ENCODE results near the gene PARD3. TPM values are rescaled to one million over a fixed set of nuclear protein-coding genes. Genes with fewer than 3 reads are reported as not detected.

Gene PARD3
- total RNA-seq, 2 donors from 2014 or later = 31.6 to 41.6 TPM

DNA sequence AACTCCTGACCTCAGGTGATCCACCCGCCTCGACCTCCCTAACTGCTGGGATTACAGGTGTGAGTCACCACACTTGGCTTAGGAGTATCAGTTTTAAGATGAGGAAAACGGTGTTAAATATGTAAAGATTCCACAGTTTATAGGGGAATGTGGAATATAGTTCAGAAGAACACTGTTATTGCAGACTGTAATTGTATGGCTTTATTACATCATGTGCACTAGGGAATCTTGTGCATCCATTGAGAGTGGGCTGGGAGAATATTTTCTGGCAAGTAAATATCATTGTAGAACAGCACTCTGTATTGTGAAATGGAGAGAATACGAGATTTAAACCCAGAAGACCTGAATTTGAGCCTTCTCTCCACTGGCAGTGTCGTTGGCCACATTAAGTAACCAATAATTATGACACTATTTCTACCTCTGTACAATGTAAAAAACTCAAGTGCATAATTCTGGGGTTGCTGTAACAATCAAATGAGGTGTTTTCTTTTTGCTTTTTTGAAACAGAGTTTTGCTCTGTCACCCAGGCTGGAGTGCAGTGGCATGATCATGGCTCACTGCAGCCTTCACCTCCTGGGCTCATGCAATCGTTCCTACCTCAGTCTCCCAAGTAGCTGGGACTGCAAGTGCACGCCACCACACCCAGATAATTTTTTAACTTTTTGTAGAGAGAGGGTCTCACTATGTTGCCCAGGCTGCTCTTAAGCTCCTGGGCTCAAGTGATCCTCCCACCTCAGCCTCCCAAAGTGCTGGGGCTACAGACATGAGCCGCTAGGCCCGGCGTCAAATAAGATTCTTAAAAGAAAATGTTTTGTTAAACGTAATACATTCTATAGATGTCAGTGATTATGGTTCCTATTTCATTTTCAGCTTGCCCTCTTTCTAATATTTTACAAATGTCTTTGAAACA is 12.0 kb upstream of the PARD3 start:
- Histone ChIP-seq H3K27me3 (no peaks in the 10 kb centered on the region), H3K4me1 (no peaks in the 10 kb centered on the region), H3K4me3 (no peak overlapping the region), H3K36me3 (no peaks in the 10 kb centered on the region), H3K27ac (no peak overlapping the region), H3K9me3 (no peaks in the 10 kb centered on the region)
- DNase-seq (ENCODE audit: low spot score) = no peak
- TF ChIP-seq, protein P1, sequence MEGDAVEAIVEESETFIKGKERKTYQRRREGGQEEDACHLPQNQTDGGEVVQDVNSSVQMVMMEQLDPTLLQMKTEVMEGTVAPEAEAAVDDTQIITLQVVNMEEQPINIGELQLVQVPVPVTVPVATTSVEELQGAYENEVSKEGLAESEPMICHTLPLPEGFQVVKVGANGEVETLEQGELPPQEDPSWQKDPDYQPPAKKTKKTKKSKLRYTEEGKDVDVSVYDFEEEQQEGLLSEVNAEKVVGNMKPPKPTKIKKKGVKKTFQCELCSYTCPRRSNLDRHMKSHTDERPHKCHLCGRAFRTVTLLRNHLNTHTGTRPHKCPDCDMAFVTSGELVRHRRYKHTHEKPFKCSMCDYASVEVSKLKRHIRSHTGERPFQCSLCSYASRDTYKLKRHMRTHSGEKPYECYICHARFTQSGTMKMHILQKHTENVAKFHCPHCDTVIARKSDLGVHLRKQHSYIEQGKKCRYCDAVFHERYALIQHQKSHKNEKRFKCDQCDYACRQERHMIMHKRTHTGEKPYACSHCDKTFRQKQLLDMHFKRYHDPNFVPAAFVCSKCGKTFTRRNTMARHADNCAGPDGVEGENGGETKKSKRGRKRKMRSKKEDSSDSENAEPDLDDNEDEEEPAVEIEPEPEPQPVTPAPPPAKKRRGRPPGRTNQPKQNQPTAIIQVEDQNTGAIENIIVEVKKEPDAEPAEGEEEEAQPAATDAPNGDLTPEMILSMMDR (IDR thresholded peaks at IDR 0.05) = no peak

DNA sequence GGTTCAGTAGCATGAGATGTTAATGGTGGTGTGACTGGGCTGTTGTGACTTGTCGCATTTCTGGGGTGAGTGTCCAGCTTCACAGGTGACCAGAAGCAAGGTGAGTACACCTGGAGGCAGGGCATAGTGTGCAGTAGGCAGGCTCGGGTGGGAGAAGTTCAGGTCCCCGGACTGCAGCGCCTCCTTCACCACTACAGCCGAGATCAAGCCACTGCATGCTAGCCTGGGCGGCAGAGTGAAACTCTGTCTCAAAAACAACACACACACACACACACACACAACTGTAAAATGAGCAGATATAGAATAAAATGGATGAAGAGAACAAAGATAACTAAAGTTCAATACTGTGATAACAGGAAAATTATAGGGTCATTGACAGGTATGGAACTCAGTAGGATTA is 11.1 kb upstream of the PARD3 start:
- no peak overlapping the region for H3K27ac ChIP-seq
- no peaks in the 10 kb centered on the region for H3K9me3 ChIP-seq

DNA sequence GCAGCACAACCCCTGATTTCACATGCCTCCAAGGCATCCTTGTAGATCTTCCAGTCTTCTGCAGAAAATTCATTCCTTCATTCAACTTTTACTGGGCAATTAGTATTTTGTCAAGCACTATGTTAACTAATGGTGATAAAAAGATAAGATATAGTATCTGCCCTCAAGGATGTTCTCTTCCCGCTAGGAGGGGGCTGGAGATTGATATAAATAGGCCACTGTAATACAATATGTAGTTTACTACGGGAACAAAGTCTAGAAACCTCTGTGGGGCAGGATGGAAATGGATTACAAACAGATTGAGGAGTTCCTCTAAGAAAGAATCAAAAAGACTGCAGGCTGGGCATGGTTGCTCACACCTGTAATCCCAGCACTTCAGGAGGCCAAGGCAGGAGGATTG is 10.3 kb upstream of the PARD3 start:
- Histone ChIP-seq H3K4me1 (no peaks in the 10 kb centered on the region), H3K36me3 (no peaks in the 10 kb centered on the region), H3K27me3 (no peaks in the 10 kb centered on the region), H3K4me3 (no peak overlapping the region), H3K27ac (no peak overlapping the region), H3K9me3 (no peaks in the 10 kb centered on the region)
- DNase-seq (ENCODE audit: low spot score) = no peak
- TF ChIP-seq, protein P1 (IDR thresholded peaks at IDR 0.05) = no peak

More for the DNA sequence above, 11.1 kb upstream of the PARD3 start:
- TF ChIP-seq, protein P1 (IDR thresholded peaks at IDR 0.05) = no peak
- Histone ChIP-seq H3K36me3 (no peaks in the 10 kb centered on the region), H3K4me1 (no peaks in the 10 kb centered on the region), H3K4me3 (no peak overlapping the region), H3K27me3 (no peaks in the 10 kb centered on the region)
- DNase-seq (ENCODE audit: low spot score) = no peak

DNA sequence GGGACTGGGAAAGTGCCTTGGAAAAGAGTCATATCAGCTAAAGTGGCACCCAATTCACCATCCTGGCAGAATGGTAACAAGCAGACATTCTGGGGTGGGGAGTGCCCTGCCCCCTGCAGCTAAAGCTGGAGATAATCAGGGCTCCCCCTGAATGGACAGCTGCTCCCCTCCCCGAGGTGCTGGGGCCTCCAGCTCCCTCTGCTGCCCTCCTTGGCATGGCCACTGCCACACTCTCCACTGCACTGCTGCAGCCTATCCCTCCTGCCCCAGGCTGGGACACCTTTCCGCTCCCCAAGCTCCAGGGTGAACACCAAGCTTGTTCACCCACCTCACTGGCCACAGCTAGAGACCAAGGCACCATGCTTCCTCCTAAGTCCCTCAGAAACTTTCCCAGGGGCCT is 9.8 kb upstream of the PARD3 start:
- DNase-seq (ENCODE audit: low spot score) = no peak
- H3K9me3 ChIP-seq = no peaks in the 10 kb centered on the region
- no peak overlapping the region for H3K4me3 ChIP-seq
- H3K27ac ChIP-seq = no peak overlapping the region
- TF ChIP-seq, protein P1 (IDR thresholded peaks at IDR 0.05) = peak in 1 of 2 donors; percentile 32
- H3K36me3 ChIP-seq = no peaks in the 10 kb centered on the region
- no peaks in the 10 kb centered on the region for H3K27me3 ChIP-seq
- no peaks in the 10 kb centered on the region for H3K4me1 ChIP-seq

DNA sequence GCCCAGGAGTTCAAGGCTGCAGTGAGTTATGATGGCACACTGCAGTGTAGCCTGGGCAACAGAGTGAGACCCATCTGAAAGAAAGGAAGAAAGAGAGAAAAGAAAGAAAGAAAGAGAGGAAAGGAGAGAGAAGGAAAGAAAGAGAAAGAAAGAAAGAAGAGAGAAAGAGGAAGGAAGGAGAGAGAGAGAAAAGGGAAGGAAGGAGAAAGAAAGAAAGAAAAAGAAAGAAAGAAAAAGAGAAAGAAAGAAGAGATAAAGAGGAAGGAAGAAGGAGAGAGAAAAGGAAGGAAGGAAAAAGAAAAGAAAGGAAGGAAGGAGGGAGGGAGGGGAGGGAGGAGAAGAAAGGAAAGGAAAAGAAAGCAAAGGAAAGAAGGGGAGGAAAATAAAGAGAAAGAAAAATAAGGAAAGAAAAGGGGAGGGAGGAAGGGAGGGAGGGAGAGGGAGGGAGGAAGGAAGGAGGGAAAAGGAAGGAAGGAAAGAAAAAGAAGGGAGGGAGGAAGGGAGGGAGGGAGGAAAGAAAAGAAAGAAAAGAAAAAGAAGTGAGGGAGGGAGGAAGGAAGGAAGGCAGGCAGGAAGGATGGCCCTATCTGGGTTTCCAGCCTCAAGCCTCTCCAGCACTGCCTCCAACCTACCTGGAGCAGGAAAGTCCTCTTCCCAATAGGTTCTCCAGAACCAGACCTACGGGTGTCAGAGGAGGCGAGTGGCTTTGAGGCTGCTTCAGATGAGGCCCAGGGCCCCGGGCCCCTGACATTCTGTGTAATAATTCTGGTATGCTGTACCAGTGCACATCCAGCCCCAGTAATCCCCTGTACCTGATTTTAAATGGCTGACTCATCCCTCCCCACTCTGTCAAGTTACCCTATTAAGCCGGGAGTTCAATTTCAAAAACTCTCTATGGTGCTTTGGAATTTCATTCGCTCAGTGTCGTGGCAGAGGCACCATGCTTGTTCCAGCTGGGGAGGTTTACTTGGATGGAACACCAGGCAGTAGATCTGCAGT is 6.8 kb upstream of the PARD3 start:
- Histone ChIP-seq H3K4me1 (peaks cover 0 to under 1% of the 10 kb centered on the region in 2 donors), H3K9me3 (no peaks in the 10 kb centered on the region), H3K27me3 (no peaks in the 10 kb centered on the region), H3K36me3 (no peaks in the 10 kb centered on the region), H3K4me3 (no peak overlapping the region), H3K27ac (no peak overlapping the region)
- DNase-seq (ENCODE audit: low spot score) = no peak
- TF ChIP-seq, protein P1 (IDR thresholded peaks at IDR 0.05) = no peak
